HUES64 (cell line): ENCODE measurements around the gene LATS1. TPM values are rescaled to one million over a fixed set of nuclear protein-coding genes. Genes with fewer than 3 reads are reported as not detected.
A peak's percentile ranks its signal among the peaks of the same experiment; 100 is the strongest.
"Not testable (repeated sequence)": the region's sequence is repeated elsewhere in the genome, so short reads cannot be mapped to it uniquely, and the experiment has no call there.

Source experiments
- H3K27ac ChIP-seq: 2 replicates; pipeline ENCODE4 v1.7.0; 2013; ENCODE audit warnings: low read depth, low read length, inconsistent platforms
- H3K27me3 ChIP-seq: 2 replicates; pipeline ENCODE4 v1.6.1; 2013; ENCODE audit warnings: mild to moderate bottlenecking, low read length; ENCODE audit not compliant: insufficient read depth
- H3K36me3 ChIP-seq: 2 replicates; pipeline ENCODE4 v1.6.1; 2013; ENCODE audit warnings: mild to moderate bottlenecking, low read length; ENCODE audit not compliant: insufficient read depth
- H3K4me1 ChIP-seq: 2 replicates; pipeline ENCODE4 v1.6.1; 2013; ENCODE audit warnings: mild to moderate bottlenecking, low read length, moderate library complexity; ENCODE audit not compliant: insufficient read depth
- H3K4me3 ChIP-seq: 2 replicates; pipeline ENCODE4 v1.5.1; 2013; ENCODE audit warnings: mild to moderate bottlenecking, low read length, moderate library complexity
- H3K9ac ChIP-seq: 2 replicates; pipeline ENCODE4 v1.6.1; 2013; ENCODE audit warnings: mild to moderate bottlenecking, low read depth, low read length
- H3K9me3 ChIP-seq: 2 replicates; pipeline ENCODE4 v1.6.1; 2013; ENCODE audit warnings: low read depth, low read length; ENCODE audit not compliant: insufficient read depth
- WGBS: fragments of 150-250, 120-280 bp; methylation state at CpG from one replicate; pipeline ENCODE4 v1.1.7; 2013; ENCODE audit warnings: missing lambda C conversion rate; 5-methylcytosine and 5-hydroxymethylcytosine counted together
- polyA plus RNA-seq, 2 experiments: library from polyadenylated mRNA; stranded (reverse); fragments of 50-300 nt; gene quantifications; one replicate each; pipeline ENCODE4 v1.2.3, GENCODE V29; 2013

The LATS1 gene
- polyA plus RNA-seq (2013, experiment 1 of 2) = 10.6 TPM
- 11.8 TPM for polyA plus RNA-seq (2013, experiment 2 of 2)

DNA sequence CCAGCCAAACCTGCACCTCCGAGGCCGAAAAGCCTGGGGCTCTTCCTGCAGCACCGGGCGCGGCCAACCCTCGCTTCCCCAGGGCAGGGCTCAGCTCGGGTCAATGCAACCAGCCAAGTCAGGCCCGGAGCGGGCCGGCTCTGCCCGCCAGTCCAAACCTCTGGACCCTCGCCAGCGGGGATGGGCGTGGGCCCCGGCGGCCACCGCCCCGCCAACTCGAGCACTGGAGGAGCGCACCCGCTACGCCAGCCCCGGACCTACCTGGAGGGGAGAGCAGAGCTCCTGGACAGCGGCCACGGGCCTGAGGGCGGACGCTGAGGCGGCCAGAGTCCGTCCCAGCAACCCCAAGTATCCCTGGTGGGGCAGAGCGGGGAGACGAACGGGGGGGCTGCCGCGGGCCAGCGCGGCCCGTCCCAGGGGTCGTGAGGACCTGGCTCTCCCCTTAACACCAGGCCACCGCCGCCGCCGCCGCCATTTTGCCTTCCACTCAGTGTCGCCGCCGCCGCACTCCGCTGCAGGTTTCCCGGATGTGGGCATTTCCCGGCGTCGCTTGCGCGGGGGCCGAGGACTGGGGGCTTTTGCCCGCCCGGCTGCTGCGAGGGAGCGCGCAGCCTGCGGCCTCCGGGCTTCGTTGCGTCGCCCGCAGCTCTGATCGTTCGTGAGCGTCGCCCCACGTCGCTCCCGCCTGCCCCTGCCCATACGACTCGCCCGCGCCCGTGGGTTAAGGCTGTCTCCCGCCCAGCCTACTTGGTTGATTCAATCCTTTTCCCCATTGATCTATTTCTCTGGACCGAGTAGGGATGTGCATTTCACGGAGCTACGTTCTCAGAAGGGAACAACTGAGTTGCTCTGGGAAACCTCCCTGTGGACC, at the start of gene LATS1:
Gene LATS1 (minus strand): TSS at position 514 of the 871 bp plus-strand sequence. CDS start 15,975 bp downstream, outside the sequence.
- H3K36me3 ChIP-seq = peaks cover 12% of the 10 kb centered on the region
- WGBS = under 1% methylated on average over 82 of the region's 82 CpGs
- H3K9ac ChIP-seq = peak within 1 kb of the TSS; percentile 99
- no peaks in the 10 kb centered on the region for H3K9me3 ChIP-seq
- no peaks in the 10 kb centered on the region for H3K27me3 ChIP-seq
- peak within 1 kb of the TSS; percentile 77 for H3K4me3 ChIP-seq
- peaks cover 20% of the 10 kb centered on the region; the same call in 1 of the 2 replicates for H3K4me1 ChIP-seq
- H3K27ac ChIP-seq = peak within 1 kb of the TSS; percentile 100

DNA sequence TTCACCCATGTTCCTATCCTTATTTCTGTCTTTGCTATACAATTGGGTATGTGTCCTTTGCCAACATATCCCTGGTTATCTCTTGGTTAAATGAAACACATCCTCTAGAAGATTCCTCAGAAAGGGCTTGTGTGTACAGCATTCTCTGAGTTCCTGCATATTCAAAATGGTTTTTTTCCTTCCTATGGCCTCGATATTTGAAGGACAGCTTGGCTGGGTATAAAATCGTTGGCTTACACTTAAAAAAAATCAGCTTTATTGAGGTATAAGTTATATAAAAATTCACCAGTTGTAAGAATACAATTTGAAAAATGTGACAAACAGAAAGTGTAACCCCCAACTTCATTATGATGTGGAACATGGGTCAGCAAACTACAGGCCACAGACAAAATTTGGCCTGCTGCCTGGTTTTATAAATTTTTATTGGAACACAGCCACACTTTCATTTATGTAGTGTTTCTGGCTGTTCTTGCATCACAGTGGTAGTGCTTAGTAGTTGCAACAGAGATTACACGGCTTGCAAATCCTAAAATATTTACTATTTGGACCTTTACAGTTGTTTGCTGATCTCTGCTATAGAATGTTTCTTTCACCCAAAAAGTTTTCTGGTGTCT, 48.4 kb upstream of the LATS1 start:
- Histone ChIP-seq H3K27ac (no peak overlapping the region), H3K4me3 (no peak overlapping the region), H3K9ac (no peak overlapping the region), H3K36me3 (peaks cover 25% of the 10 kb centered on the region), H3K27me3 (no peaks in the 10 kb centered on the region), H3K4me1 (no peaks in the 10 kb centered on the region), H3K9me3 (peaks cover 5% of the 10 kb centered on the region; the same call in 1 of the 2 replicates)
- 95% methylated on average over 2 of the region's 3 CpGs for WGBS

DNA sequence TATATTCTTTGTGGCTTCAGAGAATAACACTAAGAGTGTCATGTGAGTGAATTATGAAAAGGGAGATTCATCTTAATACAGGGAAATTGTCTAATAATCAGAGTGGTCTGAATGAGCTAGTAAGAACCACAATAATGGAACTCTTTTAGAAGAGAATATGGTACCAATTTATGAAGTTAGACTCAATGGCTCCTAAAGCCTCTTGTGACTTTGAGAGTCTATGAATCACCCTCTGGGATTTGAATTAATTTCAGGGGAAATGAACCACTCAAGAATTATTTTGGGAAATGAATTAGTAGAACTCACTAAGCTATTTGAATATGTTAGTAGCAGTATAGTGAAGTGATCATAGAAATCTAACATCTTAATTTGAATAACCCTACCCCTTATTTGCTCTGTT, 46.0 kb upstream of the LATS1 start:
- Histone ChIP-seq H3K4me1 (no peaks in the 10 kb centered on the region), H3K9me3 (peaks cover 5% of the 10 kb centered on the region; the same call in 1 of the 2 replicates), H3K9ac (no peak overlapping the region), H3K27ac (no peak overlapping the region), H3K27me3 (no peaks in the 10 kb centered on the region), H3K36me3 (peaks cover 28% of the 10 kb centered on the region), H3K4me3 (no peak overlapping the region)

DNA sequence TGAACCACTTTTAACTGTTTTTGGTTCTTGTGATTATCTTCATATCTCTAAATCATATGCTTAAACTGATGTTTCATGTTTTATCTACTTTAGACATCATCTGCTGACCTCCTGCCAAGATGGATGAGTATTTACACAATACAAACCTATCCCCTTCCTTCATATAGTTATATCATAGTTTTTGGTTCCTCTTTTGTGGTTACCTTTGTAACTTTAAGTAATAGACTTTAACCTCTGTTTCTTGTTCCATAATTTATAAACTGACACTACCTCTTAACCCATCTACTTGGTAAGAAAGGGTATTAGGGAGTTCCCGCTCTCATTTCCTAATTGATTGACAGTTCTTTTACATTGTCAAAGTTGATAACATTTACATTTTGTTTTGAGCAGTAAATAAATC, 43.5 kb upstream of the LATS1 start:
- H3K36me3 ChIP-seq = peaks cover 19% of the 10 kb centered on the region
- H3K27me3 ChIP-seq = no peaks in the 10 kb centered on the region
- H3K4me3 ChIP-seq = no peak overlapping the region
- no peak overlapping the region for H3K9ac ChIP-seq
- H3K27ac ChIP-seq = no peak overlapping the region
- WGBS = no CpG with 5 or more reads among the region's 1 CpG
- peaks cover 5% of the 10 kb centered on the region; the same call in 1 of the 2 replicates for H3K9me3 ChIP-seq
- H3K4me1 ChIP-seq = no peaks in the 10 kb centered on the region

DNA sequence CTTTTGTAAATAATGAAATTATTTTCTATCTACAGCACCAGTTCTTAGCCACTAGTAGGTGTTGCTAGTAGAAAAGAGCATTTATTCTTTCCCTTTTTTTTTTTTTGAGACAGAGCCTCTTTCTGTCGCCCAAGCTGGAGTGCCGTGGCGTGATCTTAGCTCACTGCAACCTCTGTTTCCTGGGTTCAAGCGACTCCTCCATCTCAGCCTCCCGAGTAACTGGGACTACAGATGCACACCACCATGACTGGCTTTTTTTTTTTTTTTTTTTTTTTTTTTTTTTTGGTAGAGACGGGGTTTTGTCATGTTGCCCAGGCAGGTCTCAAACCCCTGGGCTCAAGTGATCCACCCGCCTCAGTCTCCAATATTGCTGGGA, 38.3 kb upstream of the LATS1 start:
- no peak overlapping the region for H3K9ac ChIP-seq
- no peak overlapping the region for H3K4me3 ChIP-seq
- 96% methylated on average over 7 of the region's 7 CpGs for WGBS
- H3K36me3 ChIP-seq = peaks cover 7% of the 10 kb centered on the region; the same call in 1 of the 2 replicates
- no peaks in the 10 kb centered on the region for H3K27me3 ChIP-seq
- no peak overlapping the region for H3K27ac ChIP-seq
- no peaks in the 10 kb centered on the region for H3K4me1 ChIP-seq
- no peaks in the 10 kb centered on the region for H3K9me3 ChIP-seq

DNA sequence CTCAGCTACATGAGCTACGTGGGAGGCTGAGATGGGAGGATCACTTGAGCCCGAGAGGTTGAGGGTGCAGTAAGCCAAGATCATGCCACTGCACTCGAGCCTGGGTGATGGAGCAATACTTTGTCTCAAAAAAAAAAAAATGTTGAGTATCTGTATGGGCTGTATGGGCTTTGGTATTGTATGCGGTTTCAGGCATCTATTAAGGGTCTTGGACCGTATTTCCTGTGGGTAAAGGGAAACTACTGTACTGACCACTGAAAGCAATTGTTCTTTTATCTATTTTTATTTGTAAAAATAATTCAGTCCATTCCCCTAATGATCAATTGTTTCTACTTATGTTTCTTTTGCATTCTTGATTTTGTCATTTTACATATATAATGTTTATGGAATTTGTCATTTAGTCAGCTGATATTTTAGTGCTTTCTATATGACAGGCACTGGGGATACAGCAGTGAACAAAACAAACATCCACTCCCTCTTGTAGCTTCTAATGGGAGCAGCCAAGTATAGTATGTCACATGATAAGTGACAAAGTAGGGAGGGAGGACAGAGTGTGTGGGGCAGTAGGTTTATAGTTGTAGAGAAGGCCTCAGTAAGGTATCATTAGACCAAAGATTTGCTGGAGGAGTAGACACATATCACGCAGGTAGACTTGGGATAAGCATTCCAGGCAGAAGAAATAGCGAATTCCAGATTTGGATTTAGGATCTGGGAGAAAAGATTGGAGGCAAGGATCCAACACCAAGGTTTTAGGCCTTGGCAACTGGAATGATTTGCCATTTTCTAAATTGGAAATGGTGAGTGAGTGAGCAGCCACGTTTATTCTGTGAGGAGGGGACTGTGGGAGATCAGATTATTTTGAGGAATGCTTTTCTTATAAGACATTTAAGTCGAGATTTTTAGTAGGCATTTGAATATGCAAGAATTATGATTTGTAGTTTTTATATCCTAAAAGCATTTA, 37.7 kb upstream of the LATS1 start:
- Histone ChIP-seq H3K9ac (no peak overlapping the region), H3K9me3 (no peaks in the 10 kb centered on the region), H3K27ac (no peak overlapping the region), H3K36me3 (peaks cover 5% of the 10 kb centered on the region; the same call in 1 of the 2 replicates), H3K27me3 (no peaks in the 10 kb centered on the region), H3K4me1 (no peaks in the 10 kb centered on the region), H3K4me3 (no peak overlapping the region)
- 95% methylated on average over 9 of the region's 9 CpGs for WGBS

DNA sequence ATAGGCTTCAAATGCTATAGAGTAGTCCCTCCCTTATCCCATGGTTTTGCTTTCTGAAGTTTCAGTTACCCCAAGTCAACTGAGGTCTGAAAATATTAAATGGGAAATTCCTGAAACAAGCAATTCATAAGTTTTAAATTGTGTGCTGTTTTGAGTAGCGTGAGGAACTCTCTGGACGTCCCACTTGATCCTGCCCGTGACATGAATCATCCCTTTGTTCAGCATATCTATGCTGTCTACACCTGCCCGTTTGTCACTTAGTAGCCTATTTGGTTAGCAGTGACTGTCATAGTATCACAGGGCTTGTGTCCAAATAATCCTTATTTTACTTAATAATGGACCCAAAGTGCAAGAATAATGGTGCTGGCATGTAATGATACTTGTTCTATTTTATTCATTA, 36.6 kb upstream of the LATS1 start:
- Histone ChIP-seq H3K9me3 (no peaks in the 10 kb centered on the region), H3K36me3 (no peaks in the 10 kb centered on the region), H3K4me3 (no peak overlapping the region), H3K27me3 (no peaks in the 10 kb centered on the region), H3K4me1 (no peaks in the 10 kb centered on the region), H3K9ac (no peak overlapping the region), H3K27ac (no peak overlapping the region)
- 93% methylated on average over 4 of the region's 4 CpGs for WGBS

DNA sequence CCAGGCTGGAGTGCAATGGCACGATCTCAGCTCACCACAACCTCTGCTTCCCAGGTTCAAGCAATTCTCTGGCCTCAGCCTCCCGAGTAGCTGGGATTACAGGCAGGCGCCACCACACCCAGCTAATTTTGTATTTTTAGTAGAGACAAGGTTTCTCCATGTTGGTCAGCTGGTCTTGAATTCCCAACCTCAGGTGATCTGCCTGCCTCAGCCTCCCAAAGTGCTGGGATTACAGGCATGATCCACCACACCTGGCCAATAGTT, 35.4 kb upstream of the LATS1 start:
- H3K27ac ChIP-seq, H3K27me3 ChIP-seq, H3K9ac ChIP-seq, H3K4me3 ChIP-seq, H3K4me1 ChIP-seq, H3K36me3 ChIP-seq, H3K9me3 ChIP-seq: not testable (repeated sequence)
- 95% methylated on average over 3 of the region's 3 CpGs for WGBS

DNA sequence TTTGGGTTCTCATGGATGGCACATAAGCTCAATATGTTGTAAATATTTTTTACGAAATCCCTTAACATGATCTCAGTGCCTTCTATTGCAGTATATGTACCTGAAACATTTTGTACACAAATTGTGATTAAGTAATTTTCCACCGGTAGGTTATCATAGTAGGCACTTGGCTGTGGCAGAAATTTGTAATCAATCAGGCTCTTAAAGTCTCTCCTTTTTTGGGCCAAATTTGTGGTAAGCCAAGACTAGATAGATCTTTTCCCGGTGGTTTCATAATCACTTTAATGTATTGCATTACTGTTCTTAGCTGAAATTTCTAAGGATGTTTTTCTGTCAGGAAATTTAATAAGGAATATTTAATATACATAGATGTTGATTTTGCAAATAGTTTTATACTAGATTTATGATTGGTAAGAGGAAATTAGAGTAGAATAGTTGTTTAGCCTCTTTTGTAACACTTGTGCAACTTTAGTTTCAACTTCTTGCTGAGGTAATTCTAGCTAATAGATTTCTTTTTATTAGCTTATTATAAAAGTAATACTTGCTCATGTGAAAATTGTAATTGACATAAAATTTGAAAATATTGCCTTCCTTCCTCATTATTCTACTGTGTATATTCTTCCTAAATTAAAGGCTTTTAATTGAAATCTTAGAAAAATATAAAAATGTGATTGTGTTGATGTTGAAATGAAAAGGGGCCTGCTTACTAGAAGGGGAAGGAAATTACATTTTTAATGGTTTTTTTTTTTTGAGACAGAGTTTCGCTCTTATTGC, 34.9 kb upstream of the LATS1 start:
- Histone ChIP-seq H3K9ac (no peak overlapping the region), H3K27me3 (no peaks in the 10 kb centered on the region), H3K27ac (no peak overlapping the region), H3K4me1 (no peaks in the 10 kb centered on the region), H3K36me3 (no peaks in the 10 kb centered on the region), H3K4me3 (no peak overlapping the region), H3K9me3 (no peaks in the 10 kb centered on the region)
- 89% methylated on average over 3 of the region's 4 CpGs for WGBS

DNA sequence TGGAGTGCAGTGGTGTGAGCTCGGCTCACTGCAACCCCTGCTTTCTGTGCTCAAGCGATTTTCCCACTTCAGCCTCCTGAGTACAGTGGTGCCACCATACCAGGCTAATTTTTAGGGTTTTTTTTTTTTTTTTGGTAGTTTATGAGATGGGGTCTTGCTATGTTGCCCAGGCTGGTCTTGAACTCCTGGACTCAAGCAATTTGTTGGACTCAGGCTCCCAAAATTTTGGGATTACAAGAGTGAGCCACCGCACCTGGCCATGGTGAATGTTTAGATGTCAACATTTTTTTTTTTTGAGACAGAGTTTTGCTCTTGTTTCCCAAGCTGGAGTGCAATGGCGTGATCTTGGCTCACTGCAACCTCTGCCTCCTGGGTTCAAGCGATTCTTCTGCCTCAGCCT, 34.0 kb upstream of the LATS1 start:
- not testable (repeated sequence) for H3K4me3 ChIP-seq, H3K36me3 ChIP-seq, H3K4me1 ChIP-seq, H3K9ac ChIP-seq, H3K9me3 ChIP-seq, H3K27me3 ChIP-seq, H3K27ac ChIP-seq
- 95% methylated on average over 5 of the region's 5 CpGs for WGBS
